Activated T-helper 1 cell treated with anti-CD3 and anti-CD28 coated beads, Interleukin-12 subunit alpha, Interleukin-12 subunit beta, Interleukin-2, Interleukin-4 antibody, amounts not matched to agents 30 ng/mL and 10 ng/mL and 1 ng/mL, durations not matched to agents 14 hours and 24 hours and 36 hours (primary cell): ENCODE measurements around the gene ZNF827. TPM values are rescaled to one million over a fixed set of nuclear protein-coding genes. Genes with fewer than 3 reads are reported as not detected.

Source experiments
- DNase-seq: peaks from one replicate; pipeline ENCODE4 v3.0.0; 2021; ENCODE audit warnings: low spot score
- H3K27ac Mint-ChIP-seq: one replicate; pipeline ENCODE4 v1.8.0; 2021; ENCODE audit warnings: mild to moderate bottlenecking, mixed read lengths
- H3K27me3 Mint-ChIP-seq: one replicate; pipeline ENCODE4 v1.8.0; 2022; ENCODE audit warnings: mild to moderate bottlenecking, moderate library complexity, mixed read lengths; ENCODE audit not compliant: insufficient read depth
- H3K36me3 Mint-ChIP-seq: one replicate; pipeline ENCODE4 v1.8.0; 2021; ENCODE audit warnings: low read depth, mixed read lengths
- H3K4me1 Mint-ChIP-seq: one replicate; pipeline ENCODE4 v1.8.0; 2021; ENCODE audit warnings: low read depth, mixed read lengths
- H3K4me3 Mint-ChIP-seq: one replicate; pipeline ENCODE4 v1.8.0; 2021; ENCODE audit warnings: mild to moderate bottlenecking, moderate library complexity, mixed read lengths
- H3K9me3 Mint-ChIP-seq: one replicate; pipeline ENCODE4 v1.8.0; 2021; ENCODE audit warnings: mixed read lengths
- intact Hi-C: fragments of 100-400 bp; cut with micrococcal nuclease; formaldehyde crosslinking; loops from one replicate; pipeline ENCODE4 v1.15.1; 2024
- total RNA-seq: library from RNA; stranded (reverse); gene quantifications from 2 replicates; pipeline ENCODE4 v1.2.3, GENCODE V29; 2022

The ZNF827 gene
- total RNA-seq, 1 donor from 2014 or later, result 51.1 TPM

GRCh38 chr4:145716200-145716599 lies 222.4 kb downstream of the ZNF827 start:
- no peak for DNase-seq
- intact Hi-C loops, result no loop called here
- Mint-ChIP-seq H3K4me1 (peaks cover 15% of the 10 kb centered on the region), H3K36me3 (peaks cover 3% of the 10 kb centered on the region), H3K27ac (no peak overlapping the region), H3K9me3 (peaks cover 16% of the 10 kb centered on the region), H3K27me3 (peaks cover 2% of the 10 kb centered on the region), H3K4me3 (no peak overlapping the region)

GRCh38 chr4:145709843-145710242 lies 228.8 kb downstream of the ZNF827 start:
- Mint-ChIP-seq H3K36me3 (peaks cover 3% of the 10 kb centered on the region), H3K4me3 (no peak overlapping the region), H3K4me1 (peaks cover 19% of the 10 kb centered on the region), H3K27me3 (no peaks in the 10 kb centered on the region), H3K9me3 (peaks cover 39% of the 10 kb centered on the region), H3K27ac (peak overlapping the region; percentile 33)
- DNase-seq, result no peak
- intact Hi-C loops, result loop anchor here (1.0 to 2.0 kb wide), 4 partner anchors 10 to 98 kb away; no protein-coding TSS in a partner anchor

GRCh38 chr4:145709336-145709735 lies 229.3 kb downstream of the ZNF827 start:
- no peak overlapping the region for H3K4me3 Mint-ChIP-seq
- peaks cover 3% of the 10 kb centered on the region for H3K36me3 Mint-ChIP-seq
- peaks cover 19% of the 10 kb centered on the region for H3K4me1 Mint-ChIP-seq
- peaks cover 39% of the 10 kb centered on the region for H3K9me3 Mint-ChIP-seq
- H3K27me3 Mint-ChIP-seq, result no peaks in the 10 kb centered on the region
- no peak for DNase-seq
- intact Hi-C loops, result no loop called here
- H3K27ac Mint-ChIP-seq, result no peak overlapping the region

Other genes with a start within 250 kb of the ZNF827 start
- gene LSM6, start 236.9 kb upstream of the ZNF827 start, total RNA-seq, result 62.9 and 65.0 TPM in 2 replicates